ENCODE results near the gene OSER1.
"Not testable (repeated sequence)": the region's sequence is repeated elsewhere in the genome, so short reads cannot be mapped to it uniquely, and the experiment has no call there.

OSER1 gene

DNA sequence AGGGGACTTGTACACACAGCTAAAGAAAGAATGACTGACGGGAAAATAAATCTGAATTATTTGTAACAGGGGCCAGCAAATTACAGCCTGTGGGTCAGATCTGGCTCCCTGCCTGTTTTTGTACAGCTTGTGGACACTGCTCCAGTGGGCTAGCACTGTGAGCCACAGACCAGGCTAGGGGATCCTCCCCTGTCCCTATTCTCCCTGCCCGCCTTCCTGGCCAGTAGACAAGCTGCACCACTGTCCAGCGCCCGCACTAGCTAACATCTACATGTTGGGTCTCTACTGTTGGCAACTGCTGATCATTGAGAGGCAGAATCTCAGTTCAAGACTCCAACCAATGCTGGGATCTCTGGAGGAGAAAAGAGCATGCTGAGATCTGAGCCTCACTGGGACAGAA is 10.7 kb downstream of the OSER1 start:
- DNase-seq = no peak

DNA sequence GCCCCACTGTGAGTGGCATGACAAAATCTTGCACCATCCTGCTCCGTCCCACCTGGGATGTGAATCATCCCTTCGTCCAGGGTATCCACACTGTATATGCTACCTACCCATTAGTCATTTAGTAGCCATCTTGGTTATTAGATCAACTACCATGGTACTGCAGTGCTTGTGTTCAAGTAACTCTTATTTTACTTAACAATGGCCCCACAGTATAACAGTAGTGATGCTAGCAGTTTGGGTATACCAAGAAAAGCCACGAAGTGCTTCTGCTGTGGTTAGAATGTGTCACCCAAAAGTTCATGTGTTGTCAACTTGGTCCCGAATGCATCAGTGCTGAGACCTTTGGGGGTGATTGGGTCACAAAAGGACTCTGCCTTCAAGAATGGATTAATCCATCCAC is 11.7 kb downstream of the OSER1 start:
- DNase-seq = no peak

DNA sequence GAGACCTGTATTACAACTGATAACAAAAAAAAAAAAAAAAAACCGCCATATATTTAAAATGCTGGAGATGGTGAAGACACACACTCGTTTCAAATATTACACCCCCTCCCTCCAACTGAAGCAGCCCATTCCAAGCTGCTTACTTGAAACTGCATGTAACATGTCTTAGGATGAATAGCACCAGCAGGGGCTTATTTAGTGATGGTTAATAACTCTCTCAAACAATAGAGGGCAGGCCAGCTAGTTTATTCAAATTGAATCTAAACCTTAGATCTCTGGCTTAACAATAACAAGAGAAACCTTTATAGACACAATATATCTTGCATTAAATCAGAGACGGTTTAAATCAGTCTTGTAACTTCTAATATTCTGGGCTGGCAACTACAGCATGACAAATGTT is 14.3 kb downstream of the OSER1 start:
- no peak for DNase-seq

DNA sequence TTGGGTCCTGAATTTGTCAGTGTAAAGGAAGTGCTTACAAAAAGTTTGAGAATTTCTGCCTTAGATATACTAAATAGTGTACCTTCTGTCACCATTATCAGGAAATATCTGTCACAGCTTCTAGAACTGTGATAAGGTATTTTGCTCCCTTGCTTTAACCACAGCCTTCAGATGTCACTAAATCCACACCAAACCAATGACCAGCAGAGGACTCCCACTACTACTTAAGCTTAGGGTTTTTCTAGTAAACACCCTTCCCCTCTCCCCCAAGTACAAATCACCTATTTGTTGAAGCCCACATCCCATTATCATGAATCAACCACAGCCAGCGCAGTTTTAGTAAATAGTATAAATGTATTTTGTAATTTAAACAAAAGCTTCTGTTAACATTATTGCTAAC is 15.0 kb downstream of the OSER1 start:
- no peak for DNase-seq

DNA sequence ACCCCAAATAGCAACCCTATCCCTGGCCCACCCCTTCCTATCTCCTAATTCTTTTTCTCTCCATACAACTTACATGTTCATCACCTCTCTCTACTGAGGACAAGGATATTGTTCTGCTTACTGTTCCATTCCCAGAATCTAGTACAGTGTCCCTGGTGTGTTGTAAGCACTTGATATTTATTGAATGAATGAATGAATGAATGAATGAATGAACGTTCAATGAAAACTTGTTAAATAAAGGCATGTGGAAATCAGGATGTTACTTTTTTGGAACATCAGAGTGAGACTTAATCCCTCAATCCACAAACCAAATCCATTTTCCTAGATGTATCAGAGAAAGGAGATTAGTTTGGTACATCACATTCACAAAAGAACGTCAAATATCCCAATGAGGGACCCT is 16.8 kb downstream of the OSER1 start:
- no peak for DNase-seq

DNA sequence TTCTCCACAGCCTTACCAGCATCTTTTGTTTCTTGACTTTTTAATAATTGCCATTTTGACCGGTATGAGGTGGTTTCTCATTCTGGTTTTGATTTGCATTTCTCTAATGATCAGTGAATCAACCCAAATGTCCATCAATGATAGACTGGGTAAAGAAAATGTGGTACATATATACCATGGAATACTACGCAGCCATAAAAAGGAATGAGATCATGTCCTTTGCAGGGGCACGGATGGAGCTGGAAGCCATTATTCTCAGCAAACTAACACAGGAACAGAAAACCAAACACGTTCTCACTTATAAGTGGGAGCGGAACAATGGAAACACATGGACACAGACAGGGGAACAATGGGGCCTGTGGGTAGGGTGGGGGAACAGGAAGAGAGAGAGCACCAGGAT is 18.9 kb downstream of the OSER1 start:
- DNase-seq = not testable (repeated sequence)

DNA sequence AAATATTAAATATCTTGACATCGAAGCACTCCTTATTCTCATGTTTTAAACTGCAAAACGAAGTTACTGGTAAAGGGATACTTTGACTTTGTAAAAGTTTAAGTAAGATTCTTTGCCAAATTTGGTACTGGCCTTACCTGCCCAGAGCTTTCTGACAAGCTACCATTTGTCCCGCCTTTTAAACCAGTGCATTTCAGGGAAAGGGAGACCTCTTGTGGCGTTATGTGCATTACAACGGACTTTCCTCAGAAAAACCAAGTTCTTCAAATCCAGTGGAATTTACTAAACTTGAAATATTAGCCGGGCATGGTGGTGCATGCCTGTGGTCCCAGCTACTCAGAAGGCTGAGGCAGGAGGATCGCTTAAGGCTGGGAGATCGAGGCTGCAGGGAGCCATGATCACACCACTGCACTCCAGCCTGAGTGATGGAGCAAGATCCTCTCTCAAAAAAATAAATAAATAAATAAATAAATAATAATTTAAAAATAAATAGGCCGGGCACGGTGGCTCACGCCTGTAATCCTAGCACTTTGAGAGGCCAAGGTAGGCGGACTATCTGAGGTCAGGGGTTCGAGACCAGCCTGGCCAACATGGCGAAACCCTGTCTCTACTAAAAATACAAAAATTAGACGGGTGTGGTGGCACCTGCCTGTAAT is 20.2 kb downstream of the OSER1 start:
- peak; percentile 52 for DNase-seq

DNA sequence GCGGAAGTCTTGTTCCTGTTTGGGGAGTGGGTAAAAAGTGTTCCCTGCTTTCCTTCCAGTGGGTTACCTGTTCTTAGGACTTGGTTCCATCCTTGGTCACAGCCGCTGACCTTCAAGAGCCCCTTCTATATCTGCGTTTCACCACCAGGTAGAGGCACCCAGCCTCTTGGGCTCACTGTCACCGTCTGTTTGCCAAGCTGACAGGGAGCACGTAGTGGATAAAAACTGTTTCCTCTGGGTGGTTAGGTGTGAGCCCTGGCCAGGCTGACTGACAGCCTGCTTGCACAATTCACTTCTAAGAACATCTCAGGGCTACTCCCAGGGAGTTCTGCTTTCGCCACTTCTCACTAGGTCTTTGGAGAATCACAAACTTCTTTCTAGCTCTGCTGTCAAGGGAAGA is 21.8 kb downstream of the OSER1 start:
- DNase-seq = no peak

DNA sequence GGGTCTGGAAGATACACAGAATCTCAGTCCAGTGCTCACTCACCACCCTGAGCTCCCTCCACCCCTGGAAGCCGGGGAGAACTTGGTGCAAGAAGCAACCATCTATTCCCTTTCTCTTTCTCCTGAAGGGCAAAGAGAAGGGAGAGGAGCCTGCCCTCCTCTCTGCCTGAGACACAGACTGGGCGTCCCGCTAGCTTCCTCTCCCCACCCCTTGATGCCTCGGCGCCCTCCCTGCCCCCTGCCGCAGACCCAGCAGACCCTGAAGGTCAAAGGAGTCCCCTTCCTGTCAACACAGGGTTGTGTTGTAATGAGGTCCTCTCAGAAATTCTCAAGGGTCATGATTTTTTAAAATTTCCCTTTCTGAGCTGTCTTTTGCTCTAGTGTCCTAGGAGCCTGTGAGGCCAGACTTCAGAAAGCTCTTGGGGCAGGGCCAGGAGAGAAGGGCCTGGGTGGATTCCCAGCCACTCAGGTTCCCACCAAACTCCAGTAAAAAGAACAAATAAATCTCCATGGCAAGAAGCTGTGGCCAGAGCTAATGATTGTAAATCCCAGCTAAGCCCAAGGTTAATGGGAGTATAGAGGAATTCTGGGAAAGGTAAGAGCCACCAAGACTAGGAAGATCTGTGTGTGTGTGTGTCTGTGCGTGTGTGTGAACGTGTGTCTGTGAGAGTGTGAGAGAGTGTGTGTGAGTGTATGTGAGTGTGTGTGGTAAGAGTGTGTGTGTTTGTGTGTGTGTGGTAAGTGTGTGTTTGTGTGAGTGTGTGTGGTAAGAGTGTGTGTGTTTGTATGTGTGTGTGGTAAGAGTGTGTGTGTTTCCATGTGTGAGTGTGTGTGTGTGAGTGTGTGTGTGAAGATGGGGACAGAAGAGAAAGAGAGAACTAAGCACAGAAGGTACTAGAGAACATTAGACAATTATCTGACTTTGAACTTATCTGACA is 22.5 kb downstream of the OSER1 start:
- no peak for DNase-seq

DNA sequence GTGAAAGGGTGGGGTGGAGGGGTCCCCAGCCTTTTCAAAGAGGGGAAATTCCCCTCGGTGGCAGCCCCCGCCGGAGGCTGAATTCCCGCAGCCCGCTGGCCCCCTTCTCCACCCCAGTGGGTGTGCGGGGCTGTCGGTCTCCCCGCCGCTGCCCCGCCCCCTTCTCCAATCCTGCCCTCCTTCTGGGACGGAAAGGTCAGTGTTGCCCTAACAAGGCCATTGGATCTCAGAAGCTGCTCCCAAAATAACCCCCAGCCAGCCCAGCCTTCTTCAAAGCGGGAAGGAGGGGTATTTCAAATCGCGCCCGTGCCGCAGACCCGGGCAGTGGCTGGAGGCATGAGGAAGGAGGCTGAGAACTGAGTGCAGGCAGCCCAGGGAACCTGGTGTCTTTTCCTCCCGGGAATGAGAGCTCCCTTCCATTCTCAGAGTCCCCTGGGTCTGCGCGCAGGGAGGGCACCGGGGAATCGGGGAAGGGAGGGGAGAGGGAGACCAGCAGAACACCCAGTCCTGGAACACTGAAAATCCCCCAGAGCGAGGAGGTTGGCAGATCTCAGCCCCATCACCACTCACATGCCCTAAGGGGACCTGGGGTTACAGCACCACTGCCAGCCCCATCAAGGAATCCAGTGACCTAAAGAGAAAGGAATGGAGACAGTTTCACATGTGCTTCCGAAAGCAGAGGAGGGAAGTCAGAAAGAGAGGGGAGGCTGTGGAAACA is 23.4 kb downstream of the OSER1 start, which contains the start of gene JPH2:
Gene JPH2 (minus strand): TSS at position 135 of the 718 bp plus-strand sequence. CDS start 483 bp downstream, outside the sequence.
- DNase-seq = no peak

DNA sequence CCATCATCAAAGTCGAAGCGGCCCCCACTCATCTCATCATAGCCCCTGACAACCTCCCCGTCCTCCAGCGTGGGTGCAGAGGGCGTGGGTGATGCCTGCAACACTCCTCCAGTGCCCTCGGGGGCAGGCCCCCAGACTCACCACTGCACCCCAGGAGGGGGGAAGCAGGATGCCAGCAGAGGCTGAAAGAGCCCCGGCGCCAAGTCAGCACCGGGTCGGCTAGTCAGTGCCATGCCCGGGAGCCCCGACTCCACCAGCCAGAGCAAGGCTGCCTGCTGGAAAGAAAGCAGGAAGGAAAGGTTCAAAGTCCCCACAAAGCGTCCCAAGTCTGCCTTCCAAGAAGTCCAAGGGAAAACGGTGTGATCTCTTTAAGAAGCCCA is 23.9 kb downstream of the OSER1 start:
- DNase-seq = no peak

DNA sequence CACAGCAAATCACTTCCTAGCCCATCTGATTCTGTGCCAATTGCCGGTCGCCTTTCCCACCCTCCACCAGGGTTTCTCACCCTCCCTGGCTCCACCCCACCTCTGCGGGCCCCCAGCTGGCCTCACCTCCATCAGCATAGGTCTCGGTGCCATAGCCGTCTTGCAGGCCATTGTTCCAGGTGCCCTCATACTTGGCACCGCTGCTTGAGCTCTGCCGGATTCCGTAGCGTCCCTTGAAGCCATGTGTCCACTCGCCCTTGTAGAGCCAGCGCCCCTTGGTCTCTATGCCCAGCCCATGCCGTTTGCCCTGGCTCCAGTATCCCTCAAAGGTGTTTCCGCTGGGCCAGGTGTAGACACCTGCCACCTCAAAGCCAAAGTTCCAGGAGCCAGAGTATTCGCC is 24.4 kb downstream of the OSER1 start:
- DNase-seq = no peak

DNA sequence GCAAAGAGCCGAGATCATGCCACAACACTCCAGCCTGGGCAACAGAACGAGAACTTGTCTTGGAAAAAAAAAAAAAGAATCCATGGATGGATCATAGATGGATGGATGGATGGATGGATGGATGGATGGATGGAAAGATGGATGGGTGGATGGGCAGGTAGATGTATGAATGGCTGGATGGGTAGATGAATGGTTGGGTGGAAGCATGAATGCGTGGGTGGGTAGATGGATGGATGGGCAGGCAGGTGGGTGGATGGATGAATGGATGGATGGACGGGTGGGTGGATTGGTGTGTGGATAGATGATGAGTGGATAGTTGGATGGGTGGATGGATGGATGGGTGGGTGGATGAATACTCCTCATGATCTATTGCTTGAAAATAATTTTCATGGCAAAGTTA is 25.0 kb downstream of the OSER1 start:
- no peak for DNase-seq

DNA sequence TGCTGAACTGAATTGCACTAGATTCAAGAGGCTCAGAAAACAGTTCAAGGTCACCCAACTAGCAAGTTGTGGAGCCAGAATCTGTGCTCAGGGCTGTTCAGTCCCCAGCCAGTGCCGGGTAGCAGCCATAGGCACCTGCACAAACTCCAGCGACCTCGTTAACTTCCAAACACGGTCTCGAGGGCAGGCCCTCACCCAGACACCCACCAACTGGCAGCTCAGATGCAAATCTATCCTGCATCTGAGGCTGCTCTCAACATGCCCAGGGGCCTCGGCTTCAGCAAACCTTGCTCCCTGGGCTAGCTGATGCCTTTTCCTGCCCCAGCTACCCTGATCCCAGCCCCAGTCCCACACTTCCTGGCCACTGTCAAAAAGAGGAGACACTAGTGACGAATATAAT is 27.3 kb downstream of the OSER1 start:
- no peak for DNase-seq

DNA sequence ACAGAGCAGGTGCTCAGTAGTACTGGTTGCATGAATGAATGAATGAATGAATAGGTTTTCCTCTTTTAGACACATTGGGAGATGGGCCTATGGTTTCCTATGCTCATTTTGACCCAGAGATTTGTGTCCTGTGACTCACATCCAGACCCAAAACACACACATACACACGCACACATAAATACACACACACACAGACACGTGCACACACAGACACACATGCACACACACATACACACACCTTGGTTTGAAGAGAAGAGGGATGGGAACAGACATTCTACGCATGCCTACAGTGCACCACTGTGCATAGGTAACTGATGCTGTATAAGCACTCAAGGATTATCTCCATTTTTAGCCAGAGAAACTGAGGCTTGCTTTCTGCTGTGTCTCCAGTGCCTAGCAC is 27.7 kb downstream of the OSER1 start:
- no peak for DNase-seq

DNA sequence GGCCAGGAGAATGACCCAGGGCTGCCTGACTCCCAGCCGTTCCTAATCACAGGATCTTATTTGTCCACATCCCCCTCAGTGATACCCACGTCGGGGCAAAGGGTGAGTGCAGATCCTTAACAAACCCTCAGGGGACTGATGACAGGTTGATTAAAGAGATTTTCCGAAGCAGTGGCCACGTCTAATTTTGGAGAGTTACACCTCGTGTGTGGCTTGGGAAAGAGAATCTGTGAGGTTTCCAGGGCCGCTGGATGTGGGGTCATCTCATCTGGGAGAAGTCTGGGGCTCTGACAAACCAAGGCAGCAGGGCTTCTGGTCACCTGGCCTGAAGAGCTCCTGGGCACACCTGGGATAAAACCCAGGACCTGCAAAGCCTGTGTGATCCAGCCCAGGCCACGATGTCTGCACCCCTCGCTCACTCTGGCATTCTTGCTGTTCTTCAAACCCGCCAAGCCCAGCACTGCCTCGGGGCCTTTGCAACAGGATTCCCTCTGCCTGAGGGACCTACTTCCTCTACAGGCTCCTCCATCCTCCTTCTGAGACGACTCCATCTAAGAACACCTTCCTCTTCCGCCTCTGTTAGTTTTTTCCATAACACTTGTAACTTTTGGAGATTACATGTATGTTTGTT is 28.3 kb downstream of the OSER1 start:
- no peak for DNase-seq

DNA sequence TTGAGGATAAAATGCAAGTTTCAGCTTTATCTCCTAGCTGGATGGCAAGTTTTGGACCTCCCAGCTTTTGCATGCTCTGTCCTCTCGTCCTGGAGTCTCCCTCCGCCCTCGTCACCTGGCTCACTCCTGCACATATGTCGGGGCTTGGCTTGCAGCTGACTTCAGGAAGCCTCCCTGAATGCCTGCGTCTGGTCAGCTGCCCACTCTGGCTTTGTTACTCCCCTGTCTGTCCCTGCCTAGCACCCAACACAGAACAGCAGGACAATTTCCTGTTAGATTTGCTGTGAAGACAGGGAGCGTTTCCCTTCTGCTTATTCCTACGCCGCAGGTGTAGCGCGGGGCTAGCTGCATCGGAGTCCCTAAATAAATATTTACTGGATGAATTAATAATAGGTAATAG is 29.0 kb downstream of the OSER1 start:
- DNase-seq = no peak

DNA sequence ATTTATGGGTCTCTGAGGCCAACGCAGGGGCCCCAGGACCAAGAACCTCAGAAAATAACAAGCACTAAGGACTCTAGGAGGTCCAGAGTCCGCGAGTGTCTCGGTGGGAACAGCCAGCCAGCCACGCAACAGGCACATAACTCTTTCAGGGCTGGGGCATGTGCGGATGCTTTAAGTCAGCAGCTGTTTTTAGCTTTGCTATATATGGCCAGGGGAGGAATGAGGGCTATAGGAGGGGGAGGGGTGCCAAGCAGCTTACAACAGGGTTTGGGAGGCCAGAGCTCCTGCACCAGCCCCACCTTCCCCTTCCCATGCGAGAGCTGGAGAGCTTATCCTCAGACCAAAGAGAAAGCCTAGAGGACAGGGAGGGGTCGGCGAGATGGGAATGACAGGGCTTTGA is 29.8 kb downstream of the OSER1 start:
- no peak for DNase-seq

DNA sequence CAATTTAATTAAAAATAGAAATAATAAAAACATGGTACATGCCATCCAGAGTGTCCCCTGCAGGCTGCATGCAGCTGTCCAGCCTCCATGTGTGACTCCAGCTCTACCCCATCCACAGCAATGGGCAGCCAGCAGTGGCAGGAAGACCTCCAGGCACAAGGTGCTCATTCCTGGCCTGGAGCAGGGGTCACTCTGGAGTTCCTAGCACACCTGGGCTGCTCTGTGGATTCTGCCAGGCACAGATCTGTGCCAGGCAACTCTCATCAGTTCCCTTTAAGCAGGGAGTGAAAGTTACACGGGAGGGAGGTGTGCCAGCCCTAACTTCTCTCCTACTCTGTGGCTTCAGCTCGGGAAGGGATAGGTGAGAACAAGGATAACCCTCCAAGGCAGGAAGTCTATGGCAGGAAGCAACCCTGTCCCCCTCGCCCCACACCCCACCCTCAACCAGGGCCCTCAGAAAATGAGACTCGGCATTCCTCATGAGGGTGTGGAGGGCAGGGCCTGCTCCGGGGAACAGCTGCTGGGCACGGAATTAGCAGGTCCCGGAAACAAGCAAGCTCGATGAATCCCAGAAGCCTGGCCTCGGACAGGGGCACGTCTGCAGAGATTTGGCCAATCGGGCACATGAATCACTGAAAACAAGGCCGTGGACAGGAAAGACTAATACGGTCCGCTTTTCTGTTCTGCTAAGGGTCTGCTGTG is 33.6 kb downstream of the OSER1 start:
- DNase-seq = no peak

DNA sequence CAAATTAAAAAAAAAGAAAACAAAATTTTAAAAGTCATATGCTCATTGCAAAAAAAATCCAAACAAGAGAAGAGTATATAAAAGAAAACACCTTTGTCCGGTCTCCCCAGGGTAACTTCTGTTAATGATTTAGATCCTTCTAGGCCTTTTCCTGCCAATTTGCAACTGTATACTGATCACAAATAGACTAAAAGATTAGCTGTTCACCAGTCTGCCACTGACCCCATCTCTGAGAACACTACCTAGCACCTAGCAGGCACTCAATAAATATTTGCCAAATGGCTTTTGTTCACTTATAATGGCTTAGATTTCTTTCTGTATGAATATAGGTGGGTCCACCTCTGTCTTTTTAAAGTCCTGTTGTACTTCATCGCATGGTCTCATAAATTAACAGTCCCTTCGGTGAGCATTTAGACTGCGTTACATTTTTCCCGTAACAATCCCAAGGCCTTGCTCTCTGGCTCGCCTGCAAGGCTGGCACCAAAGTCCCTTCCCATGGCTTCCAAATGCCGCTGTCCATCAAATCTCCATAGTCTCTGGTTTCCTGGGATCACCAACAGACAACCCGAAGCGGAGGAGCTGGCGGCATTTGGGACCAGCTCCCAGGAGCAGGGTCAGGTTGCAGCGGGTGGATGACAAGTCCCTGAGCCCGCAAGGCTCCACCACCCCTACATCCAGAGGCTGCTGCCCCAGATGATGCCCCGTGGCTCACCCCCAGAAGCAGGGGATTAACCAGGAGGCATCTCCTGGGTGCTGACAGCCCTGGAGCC is 35.4 kb downstream of the OSER1 start:
- no peak for DNase-seq

DNA sequence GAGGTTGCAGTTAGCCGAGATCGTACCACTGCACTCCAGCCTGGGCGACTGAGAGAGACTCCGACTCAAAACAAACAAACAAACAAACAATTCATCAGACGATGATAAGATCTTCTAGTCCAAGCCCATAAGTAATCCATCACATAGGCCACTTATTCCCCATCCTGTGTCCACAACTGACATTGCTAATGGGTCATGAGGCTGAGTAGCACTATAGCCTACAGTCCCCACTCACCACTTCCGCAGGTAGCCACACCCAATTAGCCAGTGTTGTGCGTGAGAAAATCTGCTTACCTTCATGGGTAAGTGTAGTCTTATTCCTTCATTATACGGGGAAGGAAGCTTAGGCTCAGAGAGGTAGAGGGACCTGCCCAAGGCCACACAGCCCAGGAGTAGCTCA is 36.7 kb downstream of the OSER1 start:
- DNase-seq = no peak

DNA sequence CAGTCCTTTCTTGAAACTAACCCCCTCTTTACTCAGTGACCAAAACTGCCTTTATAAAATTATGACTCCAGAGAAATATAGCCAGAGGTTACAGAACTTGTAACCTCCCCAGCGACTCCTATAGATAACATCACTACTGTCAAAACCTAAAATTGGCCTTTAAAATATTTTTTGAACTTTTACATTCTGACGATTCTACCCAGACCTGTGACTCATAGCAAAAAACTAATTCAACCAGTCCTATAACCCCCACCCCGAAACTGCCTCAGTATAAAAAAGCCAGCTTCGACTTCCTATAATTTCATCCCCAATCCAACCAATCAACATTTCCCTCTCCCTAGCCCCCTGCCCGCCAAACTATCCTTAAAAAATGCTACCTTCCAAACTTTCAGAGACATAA is 37.5 kb downstream of the OSER1 start:
- no peak for DNase-seq

Data from NCI-H2029 (cell line).